NCI-H2227 (cell line): ENCODE data around the gene MTMR10.

Experiments used
- DNase-seq: peaks from one replicate; lab custom pipeline; 2025; ENCODE audit not compliant: unreplicated experiment; lab: John Stamatoyannopoulos, UW

MTMR10 gene

GRCh38 chr15:30962079-30962478 is 29.3 kb downstream of the MTMR10 start:
- DNase-seq, result no peak

GRCh38 chr15:30958219-30958618 is 33.2 kb downstream of the MTMR10 start:
- DNase-seq, result no peak

- no peak for DNase-seq
Measured at GRCh38 chr15:30956216-30957124, 35.0 kb downstream of the MTMR10 start.

- no peak for DNase-seq
Measured at GRCh38 chr15:30954674-30955073, 36.8 kb downstream of the MTMR10 start.

GRCh38 chr15:30953731-30954378 is 37.6 kb downstream of the MTMR10 start:
- DNase-seq, result no peak

GRCh38 chr15:30953183-30953582 is 38.2 kb downstream of the MTMR10 start:
- no peak for DNase-seq

- DNase-seq, result no peak
Measured at GRCh38 chr15:30943654-30944335, 47.6 kb downstream of the MTMR10 start.

GRCh38 chr15:30941520-30941919 is 49.9 kb downstream of the MTMR10 start:
- no peak for DNase-seq

- DNase-seq, result no peak
Measured at GRCh38 chr15:30940359-30940758, 51.1 kb downstream of the MTMR10 start.

- no peak for DNase-seq
Measured at GRCh38 chr15:30939161-30939560, 52.3 kb downstream of the MTMR10 start.

GRCh38 chr15:30933293-30933692 is 58.1 kb downstream of the MTMR10 start:
- no peak for DNase-seq

- no peak for DNase-seq
Measured at GRCh38 chr15:30930422-30930821, 61.0 kb downstream of the MTMR10 start.

- DNase-seq, result no peak
Measured at GRCh38 chr15:30929982-30930381, 61.4 kb downstream of the MTMR10 start.

GRCh38 chr15:30929064-30929669 is 62.3 kb downstream of the MTMR10 start:
- no peak for DNase-seq

GRCh38 chr15:30928076-30928475 is 63.4 kb downstream of the MTMR10 start:
- DNase-seq, result no peak

- no peak for DNase-seq
Measured at GRCh38 chr15:30927148-30927761, 64.2 kb downstream of the MTMR10 start.

GRCh38 chr15:30926161-30926560 is 65.3 kb downstream of the MTMR10 start:
- no peak for DNase-seq

- no peak for DNase-seq
Measured at GRCh38 chr15:30925686-30926085, 65.7 kb downstream of the MTMR10 start.

GRCh38 chr15:30924353-30924752 is 67.1 kb downstream of the MTMR10 start:
- no peak for DNase-seq

- DNase-seq, result no peak
Measured at GRCh38 chr15:30923429-30923828, 68.0 kb downstream of the MTMR10 start.
